Activated CD4-positive, alpha-beta T cell treated with anti-CD3 and anti-CD28 coated beads for 48 hours (primary cell): ENCODE results near the gene SMARCA2.
A peak's percentile ranks its signal among the peaks of the same experiment; 100 is the strongest.

Source experiments
- DNase-seq: peaks from one replicate; pipeline ENCODE4 v3.0.0-alpha.2; 2020

Gene SMARCA2

GRCh38 chr9:2227144-2227867 is 212.2 kb downstream of the SMARCA2 start:
- DNase-seq = no peak

- DNase-seq = peak; percentile 37
These were observed 213.0 kb downstream of the SMARCA2 start for GRCh38 chr9:2228132-2228531.

DNA sequence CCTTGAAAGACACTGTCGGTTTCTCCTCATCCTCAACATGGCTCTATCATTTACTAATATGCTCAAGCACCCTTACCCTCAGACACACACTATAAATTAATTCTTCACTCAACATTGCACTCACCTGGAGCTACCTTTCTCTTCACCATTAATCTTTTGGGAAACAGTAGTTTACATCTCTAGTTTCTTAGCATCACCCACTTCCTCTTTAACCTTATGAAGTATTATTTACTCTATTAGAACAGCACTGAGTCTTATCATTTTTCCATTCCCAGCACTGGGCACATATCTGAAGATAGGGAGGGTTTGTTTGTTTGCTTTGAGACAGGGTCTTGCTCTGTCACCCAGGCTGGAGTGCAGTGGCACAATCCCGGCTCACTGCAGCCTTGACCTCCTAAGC is 213.5 kb downstream of the SMARCA2 start:
- no peak for DNase-seq

DNA sequence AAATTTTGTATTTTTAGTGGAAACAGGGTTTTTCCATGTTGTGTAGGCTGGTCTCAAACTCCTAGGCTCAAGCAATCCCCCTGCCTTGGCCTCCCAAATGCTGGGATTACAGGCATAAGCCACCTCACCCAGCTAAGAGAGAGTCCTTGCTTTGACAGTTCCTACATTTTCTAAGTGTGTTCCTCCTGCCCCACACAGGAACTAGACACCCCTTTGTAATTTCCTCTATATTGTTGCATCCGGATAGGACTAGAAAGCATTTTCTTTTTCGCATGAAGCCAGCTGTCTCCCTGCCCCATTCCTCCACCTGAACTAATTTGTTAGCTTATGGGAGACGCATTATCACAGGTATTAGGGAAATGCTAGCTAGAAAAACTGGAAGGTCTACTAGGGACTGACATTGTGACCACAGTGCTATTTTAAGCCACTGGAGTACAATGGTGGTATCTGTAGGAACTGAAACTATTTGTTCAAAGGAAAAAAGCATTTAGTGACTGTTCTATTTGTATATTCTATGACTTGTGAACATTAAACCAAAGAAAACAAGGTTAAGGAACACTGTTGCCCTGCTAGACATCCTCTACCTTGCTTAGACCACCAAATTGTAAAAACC is 214.1 kb downstream of the SMARCA2 start:
- no peak for DNase-seq

DNA sequence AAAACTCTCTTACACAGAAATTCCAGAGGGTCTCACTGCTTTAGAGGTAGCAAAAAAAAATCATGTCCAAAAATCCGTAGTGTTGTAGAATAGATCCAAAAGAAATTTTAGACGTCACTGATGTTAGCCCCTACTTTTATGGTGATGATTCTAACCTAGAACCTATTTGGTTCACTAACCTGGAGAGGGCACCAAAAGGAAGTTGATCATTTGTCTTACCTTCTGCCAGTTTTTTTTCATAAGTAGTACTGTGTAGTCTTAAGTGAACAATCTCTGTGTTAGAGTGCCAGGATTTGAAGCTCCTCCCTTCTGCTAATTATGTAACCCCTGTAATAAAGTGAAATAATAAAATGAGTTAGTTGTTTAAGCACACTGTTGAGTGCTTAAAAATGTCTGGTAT is 215.2 kb downstream of the SMARCA2 start:
- DNase-seq = no peak

- no peak for DNase-seq
These were observed 216.0 kb downstream of the SMARCA2 start for GRCh38 chr9:2231101-2231500.

DNA sequence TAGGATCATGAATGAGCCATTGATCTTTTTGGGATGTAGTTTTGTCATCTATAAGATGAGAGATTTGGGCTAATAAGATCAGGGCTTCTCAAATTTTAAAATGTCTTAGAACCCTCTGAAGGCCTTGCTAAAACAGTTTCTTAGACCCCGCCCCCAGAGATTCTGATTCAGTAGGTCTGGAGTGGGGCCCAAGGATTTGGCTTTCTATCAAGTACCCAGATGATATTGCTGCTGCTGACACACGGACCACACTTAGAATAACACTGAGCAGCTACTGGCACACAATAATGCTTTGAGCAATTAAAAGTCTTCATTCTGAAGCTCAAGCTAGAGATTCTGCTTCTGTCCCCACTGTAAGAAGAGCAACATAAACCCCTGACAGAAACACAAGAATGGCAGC is 216.7 kb downstream of the SMARCA2 start:
- DNase-seq = no peak

- no peak for DNase-seq
These were observed 218.1 kb downstream of the SMARCA2 start for GRCh38 chr9:2233274-2233673.

DNA sequence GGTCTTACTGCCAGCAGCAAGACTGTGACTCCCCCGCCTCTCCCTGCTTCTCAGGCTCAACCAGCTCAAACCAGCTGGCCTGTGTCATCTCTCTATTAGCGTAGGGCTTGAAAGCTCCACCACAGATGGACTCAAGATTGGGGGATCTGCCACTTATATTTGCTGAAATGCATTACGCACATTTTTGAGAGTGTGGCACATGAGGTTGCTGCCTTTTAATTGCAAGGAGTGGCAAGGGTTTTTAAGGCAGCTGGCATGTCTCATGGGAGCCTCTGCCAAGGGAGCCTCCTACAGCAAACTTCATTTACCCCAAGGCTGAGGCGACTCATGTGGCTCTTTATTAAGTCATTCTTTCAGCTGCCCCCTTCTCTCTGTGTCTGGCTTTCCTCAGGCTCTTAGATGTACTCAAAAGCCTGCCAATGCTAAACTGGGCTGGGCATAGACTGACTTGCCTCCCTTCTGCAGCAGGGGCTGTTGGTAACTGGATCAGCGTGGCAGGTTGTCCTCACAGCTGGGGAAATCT is 219.3 kb downstream of the SMARCA2 start:
- DNase-seq = no peak

GRCh38 chr9:2235623-2236022 is 220.5 kb downstream of the SMARCA2 start:
- DNase-seq = no peak

GRCh38 chr9:2236850-2237249 is 221.7 kb downstream of the SMARCA2 start:
- no peak for DNase-seq

DNA sequence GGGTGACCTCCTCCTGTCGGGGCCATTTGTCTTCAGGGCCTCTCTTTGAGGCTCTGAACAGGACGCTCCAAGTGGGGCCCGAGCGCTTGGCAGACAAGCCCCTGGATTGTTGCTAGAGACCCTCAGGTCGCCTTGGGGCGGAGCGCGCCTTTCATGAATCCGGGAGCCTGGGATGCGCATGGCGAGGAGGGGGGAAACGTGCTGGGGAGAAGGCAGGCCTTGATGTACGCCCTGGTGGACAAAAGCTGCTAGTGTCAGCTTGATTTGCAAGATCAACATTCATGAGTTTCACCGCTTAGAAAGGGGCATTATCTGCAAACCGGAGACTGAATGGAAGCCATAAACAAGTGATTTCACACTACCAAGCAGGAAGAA is 226.3 kb downstream of the SMARCA2 start:
- DNase-seq = peak; percentile 9

DNA sequence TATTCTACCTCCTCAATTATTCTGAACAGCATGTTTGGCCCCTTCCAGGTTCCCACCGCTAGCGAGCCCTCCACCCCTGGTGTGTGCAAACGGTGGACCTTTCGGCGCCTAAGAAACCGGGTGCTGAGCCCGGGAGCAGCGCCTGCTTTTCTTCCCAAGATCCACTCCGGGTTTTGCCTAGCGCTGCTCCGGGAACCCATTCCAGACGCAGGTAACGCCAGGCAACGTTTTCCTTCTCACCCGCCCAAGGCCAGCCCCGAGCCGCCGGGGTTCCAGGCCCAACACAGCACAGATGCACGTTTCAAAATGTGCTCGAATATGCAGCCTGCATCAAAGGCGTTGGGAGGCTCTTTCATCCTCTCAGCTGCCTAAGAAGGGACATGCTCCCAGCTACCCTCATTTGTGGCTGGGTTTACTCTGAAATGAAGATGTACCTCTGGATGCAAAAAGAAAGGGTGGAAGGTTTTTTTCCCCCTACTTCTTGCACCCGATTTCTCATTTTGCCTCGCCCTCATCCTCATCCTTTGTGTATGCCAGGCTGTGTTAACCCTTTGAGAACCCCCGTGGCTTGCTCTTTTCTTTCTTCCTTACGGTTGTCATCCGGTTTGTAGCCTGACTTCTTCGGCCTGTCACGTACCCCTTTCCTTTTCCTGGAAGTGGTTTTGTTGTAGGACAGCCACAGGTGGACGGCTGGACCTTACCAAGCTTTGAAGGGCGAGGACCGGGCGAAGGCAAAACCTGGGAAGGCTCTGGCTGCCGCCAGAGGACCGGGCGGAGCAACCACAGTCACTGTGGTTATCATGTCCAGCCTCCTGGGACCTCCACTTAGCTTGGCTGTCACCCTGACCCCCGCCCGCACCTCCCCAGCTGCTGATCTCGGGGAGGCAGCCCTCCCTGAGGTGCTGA is 226.9 kb downstream of the SMARCA2 start:
- peak; percentile 80 for DNase-seq

DNA sequence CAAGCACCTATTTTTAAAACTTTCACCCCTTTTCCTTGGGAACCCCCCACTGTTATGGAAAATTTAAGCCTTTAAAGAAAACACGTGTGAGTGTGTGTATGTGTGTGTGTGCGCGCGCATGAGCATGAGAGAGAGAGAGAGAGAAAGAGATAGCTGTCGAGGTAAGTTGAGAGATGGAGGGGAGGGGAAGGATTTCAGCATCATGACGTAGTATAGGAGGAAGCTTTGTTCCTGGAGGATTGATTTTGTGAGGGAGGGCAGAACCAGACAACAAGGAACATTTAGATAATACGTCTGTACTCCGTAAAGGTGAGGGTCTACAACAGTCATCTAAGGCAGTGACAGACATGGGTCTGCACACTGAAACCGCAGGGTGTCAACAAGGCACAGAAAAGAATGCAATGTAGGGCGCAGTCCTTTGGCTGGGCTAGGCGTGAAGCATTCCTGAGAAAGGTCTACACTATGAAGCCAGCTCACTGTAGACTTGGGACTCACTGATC is 227.7 kb downstream of the SMARCA2 start:
- DNase-seq = no peak
